ENCODE results near the gene CASZ1.

DNA sequence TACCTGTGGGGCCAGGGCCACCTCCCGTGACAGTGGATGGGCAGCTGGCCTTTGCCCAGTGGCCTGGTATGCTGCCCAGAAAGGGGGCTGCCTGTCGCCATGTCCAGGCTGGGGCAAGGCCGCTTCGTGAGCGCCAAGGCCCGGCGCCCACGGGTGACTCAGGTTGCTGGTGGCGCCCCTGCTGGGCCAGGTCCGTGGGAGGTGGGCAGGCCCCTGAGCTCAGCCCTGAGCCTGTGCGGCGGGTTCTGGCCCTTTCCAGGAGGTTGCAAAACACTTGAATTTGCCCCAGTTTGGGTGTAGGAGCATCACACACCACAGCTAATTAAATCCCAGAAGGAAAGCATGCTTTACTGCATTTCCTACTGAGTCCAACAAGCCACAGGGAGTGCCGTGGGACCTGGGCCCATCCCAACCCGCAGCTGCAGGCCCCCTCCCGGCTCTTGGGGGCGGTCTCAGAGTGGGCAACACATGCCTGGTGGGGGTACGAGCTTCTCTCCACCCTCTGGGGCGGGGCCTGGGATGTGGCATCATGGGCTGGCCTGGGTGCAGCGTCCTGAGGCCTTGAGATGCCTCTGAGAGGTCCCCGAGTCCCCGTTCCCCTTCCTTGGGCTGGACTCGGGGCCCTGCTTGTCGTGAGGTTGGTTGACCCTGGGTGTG lies 161.9 kb downstream of the CASZ1 start:
- TF ChIP-seq, protein P1, sequence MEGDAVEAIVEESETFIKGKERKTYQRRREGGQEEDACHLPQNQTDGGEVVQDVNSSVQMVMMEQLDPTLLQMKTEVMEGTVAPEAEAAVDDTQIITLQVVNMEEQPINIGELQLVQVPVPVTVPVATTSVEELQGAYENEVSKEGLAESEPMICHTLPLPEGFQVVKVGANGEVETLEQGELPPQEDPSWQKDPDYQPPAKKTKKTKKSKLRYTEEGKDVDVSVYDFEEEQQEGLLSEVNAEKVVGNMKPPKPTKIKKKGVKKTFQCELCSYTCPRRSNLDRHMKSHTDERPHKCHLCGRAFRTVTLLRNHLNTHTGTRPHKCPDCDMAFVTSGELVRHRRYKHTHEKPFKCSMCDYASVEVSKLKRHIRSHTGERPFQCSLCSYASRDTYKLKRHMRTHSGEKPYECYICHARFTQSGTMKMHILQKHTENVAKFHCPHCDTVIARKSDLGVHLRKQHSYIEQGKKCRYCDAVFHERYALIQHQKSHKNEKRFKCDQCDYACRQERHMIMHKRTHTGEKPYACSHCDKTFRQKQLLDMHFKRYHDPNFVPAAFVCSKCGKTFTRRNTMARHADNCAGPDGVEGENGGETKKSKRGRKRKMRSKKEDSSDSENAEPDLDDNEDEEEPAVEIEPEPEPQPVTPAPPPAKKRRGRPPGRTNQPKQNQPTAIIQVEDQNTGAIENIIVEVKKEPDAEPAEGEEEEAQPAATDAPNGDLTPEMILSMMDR (IDR thresholded peaks at IDR 0.05), result no peak
- TF ChIP-seq POLR2A (IDR thresholded peaks at IDR 0.05), result no peak

Data from thyroid gland (tissue), 4 donors.